22Rv1 (cell line): ENCODE data around the gene FAM117B.

Source experiments
- H3K27ac ChIP-seq: fragments of 450-650 bp; 2 replicates; pipeline ENCODE4 v1.5.1; 2017
- CTCF ChIP-seq: fragments of 450-650 bp; IDR thresholded peaks from 2 replicates; pipeline ENCODE4 v1.5.1; 2017; ENCODE audit warnings: mild to moderate bottlenecking
- ZFX ChIP-seq: fragments of 450-650 bp; IDR thresholded peaks from 2 replicates; pipeline ENCODE4 v1.6.1; 2017; ENCODE audit warnings: antibody characterized with exemption, borderline replicate concordance

Gene FAM117B

GRCh38 chr2:202627042-202627441, 7.7 kb upstream of the FAM117B start:
- TF ChIP-seq ZFX (no peak), CTCF (no peak)

DNA sequence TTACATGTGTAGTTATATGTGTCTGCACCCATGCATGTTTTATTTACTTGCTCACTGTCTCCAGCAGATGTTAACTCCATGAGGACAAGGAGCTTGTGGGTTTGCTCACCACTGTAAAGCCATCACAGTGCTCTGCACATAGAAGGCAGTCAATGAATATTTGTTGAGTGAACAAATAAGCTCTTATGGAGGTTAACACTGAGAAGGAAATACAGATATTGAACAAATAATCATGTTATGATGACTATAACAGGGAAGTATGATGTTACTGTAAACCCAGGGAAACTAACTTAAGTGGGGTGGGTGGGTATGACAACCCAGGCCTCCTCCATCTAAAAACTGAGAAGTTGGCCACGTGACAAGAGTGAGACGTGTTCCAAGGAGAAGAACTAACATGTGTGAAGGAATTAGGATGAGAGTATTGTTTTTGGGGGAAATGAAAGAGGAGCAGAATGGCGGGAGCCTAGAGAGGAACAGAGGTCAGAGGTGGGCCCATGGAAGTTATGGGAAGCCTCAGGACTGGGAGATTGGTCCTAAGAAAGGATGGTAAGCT, 6.0 kb upstream of the FAM117B start:
- no peak overlapping the region for H3K27ac ChIP-seq
- no peak for TF ChIP-seq ZFX
- no peak for TF ChIP-seq CTCF

More at GRCh38 chr2:202627042-202627441, 7.7 kb upstream of the FAM117B start:
- no peak overlapping the region for H3K27ac ChIP-seq

- TF ChIP-seq CTCF, result no peak
- TF ChIP-seq ZFX, result no peak
- no peak overlapping the region for H3K27ac ChIP-seq
Measured at GRCh38 chr2:202632682-202633290, 2.0 kb upstream of the FAM117B start.

GRCh38 chr2:202633470-202633869, 1.3 kb upstream of the FAM117B start:
- H3K27ac ChIP-seq, result no peak overlapping the region
- TF ChIP-seq CTCF, result no peak
- TF ChIP-seq ZFX, result no peak

DNA sequence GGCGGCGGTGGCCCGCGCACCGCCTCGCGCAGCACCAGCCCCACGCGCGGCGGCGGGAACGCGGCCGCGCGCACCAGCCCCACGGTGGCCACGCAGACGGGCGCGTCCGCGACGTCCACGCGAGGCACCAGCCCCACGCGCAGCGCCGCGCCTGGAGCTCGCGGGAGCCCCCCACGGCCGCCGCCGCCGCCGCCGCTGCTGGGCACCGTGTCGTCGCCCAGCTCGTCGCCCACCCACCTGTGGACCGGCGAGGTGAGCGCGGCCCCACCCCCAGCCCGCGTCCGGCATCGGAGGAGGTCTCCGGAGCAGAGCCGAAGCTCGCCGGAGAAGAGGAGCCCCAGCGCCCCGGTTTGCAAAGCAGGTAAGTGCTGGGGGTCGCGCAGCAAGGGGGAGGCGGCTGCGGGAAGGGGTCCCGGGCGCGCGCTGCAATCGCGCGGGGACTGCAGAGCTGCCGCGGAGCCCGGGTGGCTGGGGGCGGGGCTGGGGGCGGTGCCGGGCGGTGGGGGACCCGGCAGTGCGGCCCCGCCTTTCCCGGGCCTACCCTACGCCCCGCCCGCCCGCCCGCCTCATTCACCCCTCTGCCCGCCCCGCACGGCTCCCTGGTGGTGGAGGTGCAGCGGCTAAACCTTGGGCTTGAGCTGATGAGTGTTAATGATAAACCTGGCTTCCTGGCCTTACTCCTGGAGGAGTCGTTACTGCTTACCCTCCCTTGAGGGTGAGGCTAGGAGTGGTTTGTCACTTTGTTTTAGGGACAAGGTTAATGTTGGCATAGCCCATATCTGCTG, 851 bp downstream of the FAM117B start:
- peak overlapping the region; percentile 91 for H3K27ac ChIP-seq
- no peak for TF ChIP-seq CTCF
- TF ChIP-seq ZFX, result no peak

DNA sequence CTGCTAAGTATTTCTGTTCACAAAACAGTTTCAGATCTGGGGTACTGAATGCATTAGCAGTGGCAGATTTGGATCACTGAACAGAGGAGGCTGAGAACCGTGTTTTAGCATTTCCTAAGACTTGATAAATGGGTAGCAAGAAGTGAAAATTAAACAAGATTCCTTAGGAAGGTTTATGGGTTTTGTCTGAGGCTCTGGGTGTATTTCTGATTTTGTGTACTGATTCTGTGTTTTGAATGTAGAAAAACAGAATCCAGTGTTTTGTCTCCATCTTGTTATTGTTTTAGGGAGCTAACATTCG, 1.4 kb downstream of the FAM117B start:
- peak overlapping the region; percentile 91 for H3K27ac ChIP-seq
- no peak for TF ChIP-seq ZFX
- TF ChIP-seq CTCF, result no peak

- TF ChIP-seq ZFX (no peak), CTCF (no peak)
- no peak overlapping the region for H3K27ac ChIP-seq
Measured at GRCh38 chr2:202638721-202639120, 4.0 kb downstream of the FAM117B start.
